IPS-18c (cell line): ENCODE results near the gene PTPRCAP.
A peak's percentile ranks its signal among the peaks of the same experiment; 100 is the strongest.
"Not testable (repeated sequence)": the region's sequence is repeated elsewhere in the genome, so short reads cannot be mapped to it uniquely, and the experiment has no call there.

Experiments
- H3K4me3 ChIP-seq: 2 replicates; pipeline ENCODE4 v1.7.0; 2013; ENCODE audit warnings: low read depth, mild to moderate bottlenecking, low read length, moderate library complexity; ENCODE audit not compliant: insufficient read depth
- H3K9me3 ChIP-seq: one replicate; pipeline ENCODE4 v1.6.1; 2013; ENCODE audit warnings: mild to moderate bottlenecking, low read length, moderate library complexity; ENCODE audit not compliant: control insufficient read depth, insufficient read depth

Gene PTPRCAP

DNA sequence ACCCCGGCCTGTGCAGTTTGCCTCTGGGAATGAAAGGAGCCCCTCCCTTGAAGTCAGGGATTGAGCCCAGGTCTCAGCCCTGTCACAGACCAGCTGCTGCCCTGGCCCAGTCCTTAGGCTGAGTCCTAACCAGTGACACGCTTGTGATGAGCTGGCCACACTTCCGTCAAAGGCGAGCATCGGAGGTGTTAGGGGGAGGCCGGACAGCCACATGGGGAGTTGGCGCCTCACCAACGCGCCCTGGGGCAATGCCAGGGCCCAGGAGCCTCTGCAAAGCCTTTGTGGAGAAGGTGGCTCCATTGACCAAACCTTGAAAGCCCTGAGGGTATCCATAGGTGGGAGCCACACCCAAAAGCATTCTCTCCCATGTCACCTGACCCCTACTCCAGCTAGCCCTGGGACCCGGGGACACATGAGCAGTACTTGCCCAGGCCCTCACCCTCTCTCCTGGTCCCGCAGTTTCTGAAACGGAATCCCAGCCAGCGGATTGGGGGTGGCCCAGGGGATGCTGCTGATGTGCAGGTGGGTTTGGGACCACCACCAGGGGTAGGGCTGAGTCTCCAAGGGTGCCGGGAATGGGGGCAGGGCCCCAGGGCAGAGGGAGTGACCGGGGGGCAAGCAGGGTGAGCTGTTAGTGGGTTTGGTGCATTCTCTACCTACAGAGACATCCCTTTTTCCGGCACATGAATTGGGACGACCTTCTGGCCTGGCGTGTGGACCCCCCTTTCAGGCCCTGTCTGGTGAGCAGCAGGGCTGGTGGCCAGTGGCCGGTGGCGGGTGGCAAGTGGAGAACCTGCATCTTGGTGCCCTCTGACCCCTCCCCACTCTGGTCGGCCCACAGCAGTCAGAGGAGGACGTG lies 3.7 kb downstream of the PTPRCAP start:
- H3K9me3 ChIP-seq: no peaks in the 10 kb centered on the region
- H3K4me3 ChIP-seq: no peak overlapping the region

DNA sequence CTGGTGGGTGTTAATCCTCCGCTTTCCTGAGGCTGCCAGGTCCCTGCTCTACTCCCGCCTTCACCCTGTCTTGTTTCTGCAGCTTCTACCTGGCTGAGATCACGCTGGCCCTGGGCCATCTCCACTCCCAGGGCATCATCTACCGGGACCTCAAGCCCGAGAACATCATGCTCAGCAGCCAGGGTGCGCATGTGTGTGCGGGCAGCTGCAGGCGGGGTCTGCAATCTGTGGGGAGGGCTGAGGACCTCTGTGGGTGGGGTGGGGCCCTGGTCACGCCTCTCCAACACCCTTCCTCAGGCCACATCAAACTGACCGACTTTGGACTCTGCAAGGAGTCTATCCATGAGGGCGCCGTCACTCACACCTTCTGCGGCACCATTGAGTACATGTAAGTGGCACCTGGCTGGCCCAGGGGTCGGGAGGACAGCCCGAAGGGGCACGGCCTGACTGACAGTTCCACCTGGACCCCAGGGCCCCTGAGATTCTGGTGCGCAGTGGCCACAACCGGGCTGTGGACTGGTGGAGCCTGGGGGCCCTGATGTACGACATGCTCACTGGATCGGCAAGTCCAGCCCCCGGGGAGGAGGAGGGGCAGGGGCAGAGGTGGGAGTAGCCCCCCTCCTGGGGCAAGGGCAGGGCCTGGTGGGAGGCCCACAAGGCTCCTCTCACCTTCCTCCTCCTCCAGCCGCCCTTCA lies 4.7 kb downstream of the PTPRCAP start:
- H3K9me3 ChIP-seq: no peaks in the 10 kb centered on the region

DNA sequence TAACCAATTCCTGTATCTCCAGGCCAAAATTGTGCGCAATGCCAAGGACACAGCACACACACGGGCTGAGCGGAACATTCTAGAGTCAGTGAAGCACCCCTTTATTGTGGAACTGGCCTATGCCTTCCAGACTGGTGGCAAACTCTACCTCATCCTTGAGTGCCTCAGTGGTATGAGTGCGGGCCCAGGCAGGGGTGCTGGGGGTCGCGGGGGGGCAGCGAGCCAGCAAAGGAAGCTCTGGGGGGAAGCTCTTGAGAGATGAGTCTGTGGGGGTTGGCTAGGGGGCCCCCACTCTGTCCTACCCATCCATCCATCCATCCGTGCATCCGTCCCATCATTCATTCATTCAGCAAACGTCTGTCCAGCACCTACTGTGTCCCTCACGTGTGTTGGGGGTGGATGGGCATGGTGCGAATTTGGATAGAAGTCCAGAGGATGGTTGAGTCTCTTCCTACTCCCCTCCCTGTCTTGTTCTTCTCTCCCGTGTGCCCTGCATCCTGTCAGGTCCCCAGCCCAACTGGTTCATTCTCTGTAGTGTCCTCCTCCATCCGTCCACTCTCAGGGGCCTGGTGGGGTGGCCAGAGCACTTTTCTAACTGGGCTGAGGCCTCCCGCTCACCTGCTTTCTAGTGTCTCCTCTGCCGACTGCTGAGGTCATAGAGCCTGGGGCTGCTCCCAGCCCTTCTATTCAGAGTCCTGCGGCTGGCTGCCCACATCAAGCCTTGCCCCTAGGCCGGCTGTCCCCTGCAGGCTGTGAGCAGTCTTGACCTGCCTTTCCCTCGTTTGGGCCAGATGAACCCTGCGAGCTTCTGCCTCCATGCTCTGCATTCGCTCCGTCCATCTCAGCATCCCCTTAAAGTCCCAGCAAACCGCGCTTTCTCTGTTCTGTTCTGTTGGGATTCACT lies 5.9 kb downstream of the PTPRCAP start:
- Histone ChIP-seq H3K4me3 (no peak overlapping the region), H3K9me3 (no peaks in the 10 kb centered on the region)

More for the DNA sequence above, 4.7 kb downstream of the PTPRCAP start:
- H3K4me3 ChIP-seq: no peak overlapping the region

DNA sequence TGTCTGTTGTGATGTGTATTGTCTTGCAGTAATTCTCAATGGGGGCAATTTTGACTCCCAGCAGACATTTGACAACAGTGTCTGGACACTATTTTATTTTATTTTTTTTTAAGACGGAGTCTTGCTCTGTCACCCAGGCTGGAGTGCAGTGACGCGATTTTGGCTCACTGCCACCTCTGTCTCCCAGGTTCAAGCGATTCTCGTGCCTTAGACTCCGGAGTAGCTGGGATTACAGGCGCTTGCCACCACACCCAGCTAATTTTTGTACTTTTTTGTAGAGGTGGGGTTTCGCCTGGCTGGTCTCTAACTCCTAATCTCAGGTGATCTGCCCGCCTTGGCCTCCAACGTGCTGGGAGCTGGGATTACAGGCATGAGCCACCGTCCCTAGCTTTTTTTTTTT lies 7.8 kb downstream of the PTPRCAP start:
- Histone ChIP-seq H3K4me3 (no peak overlapping the region), H3K9me3 (no peaks in the 10 kb centered on the region)

DNA sequence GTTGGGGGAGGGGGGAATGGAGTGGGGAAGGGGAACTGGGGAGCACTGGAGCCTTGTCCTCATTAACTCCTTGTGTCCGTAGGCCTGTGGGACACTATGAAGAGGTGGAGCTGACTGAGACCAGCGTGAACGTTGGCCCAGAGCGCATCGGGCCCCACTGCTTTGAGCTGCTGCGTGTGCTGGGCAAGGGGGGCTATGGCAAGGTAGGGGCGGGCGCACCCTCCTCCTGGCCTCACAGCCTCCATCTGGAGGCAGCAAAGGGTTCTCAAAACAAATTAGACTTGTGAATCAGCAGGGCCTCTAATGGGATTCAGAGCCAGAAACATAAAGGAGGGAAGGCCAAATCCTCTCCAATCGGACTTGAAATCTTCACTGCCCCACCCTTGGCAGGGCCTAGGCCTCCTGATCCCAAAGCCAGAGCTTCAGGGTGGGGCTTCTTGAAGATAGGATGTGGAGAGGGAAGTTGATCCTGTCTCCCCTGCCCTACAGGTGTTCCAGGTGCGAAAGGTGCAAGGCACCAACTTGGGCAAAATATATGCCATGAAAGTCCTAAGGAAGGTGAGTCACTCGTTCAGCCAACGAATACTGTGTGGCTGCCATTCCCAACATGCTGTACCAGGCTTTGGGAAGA lies 8.3 kb downstream of the PTPRCAP start:
- H3K9me3 ChIP-seq: no peaks in the 10 kb centered on the region
- H3K4me3 ChIP-seq: peak overlapping the region; percentile 96

DNA sequence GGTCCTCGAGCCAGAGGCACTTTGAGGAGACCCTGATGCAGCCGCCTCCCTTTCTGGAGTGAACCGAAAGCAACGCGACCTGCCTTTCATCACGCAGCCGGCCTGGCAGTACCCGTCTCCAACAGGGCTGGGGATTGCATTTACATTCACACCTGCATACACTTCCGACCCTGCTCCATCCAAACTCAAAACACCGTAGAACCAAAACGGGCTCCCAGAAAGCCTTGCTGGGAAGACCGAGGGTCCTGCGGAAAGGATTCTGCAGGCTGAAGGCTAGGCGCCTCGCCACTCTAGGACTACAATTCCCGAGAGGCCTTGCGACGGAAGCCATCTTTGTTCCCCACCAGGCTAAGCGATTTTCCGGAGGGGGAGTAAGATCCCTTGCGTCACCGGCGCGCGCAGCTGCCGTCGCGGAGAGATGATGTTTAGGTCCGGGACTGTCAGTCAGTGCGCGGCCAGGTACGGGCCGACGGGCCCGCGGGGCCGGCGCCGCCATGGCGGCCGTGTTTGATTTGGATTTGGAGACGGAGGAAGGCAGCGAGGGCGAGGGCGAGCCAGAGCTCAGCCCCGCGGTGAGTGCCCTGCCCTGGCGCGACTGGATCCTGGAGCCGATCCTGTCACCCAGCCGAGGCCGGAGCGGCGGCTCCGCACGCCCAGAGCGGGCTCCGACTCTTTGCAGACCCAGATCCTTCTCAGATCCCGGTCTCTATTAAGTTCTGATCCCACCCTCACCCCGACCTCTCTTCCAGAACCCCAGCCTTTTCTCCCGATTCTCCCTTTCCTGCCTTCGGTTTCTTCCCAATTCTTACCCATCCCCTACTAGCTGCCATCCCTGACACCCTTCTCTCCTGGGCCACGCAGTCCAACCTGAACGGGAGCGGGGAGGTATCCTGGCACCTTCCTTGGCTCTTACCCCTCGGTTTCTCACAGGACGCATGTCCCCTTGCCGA lies 9.2 kb downstream of the PTPRCAP start, which contains the start of gene RPS6KB2:
RPS6KB2 (plus strand) TSS at position 443 of the 950 bp plus-strand sequence; CDS start at position 495, 52 bp downstream.
- Histone ChIP-seq H3K4me3 (peak within 1 kb of the TSS; percentile 96), H3K9me3 (no peaks in the 10 kb centered on the region)

DNA sequence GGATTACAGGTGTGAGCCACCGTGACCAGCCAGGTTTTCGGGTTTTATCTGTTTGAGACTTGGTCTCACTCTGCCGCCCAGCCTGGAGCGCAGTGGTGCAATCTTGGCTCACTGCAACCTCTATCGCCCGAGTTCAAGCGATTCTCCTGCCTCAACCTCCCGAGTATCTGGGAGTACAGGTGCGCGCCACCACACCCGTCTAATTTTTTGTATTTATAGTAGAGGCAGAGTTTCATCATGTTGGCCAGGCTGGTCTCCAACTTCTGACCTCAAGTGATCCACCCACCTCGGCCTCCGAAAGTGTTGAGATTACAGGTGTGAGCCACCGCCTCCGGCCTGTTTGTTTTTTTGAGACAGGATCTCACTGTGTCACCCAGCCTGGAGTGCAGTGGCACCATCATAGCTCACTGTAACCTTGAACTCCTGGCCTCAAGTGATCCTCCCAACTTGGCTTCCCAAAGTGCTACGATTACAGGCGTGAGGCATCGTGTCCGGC lies 10.1 kb downstream of the PTPRCAP start:
- not testable (repeated sequence) for H3K9me3 ChIP-seq
- H3K4me3 ChIP-seq: peak overlapping the region; percentile 96; the same call in 1 of the 2 replicates

DNA sequence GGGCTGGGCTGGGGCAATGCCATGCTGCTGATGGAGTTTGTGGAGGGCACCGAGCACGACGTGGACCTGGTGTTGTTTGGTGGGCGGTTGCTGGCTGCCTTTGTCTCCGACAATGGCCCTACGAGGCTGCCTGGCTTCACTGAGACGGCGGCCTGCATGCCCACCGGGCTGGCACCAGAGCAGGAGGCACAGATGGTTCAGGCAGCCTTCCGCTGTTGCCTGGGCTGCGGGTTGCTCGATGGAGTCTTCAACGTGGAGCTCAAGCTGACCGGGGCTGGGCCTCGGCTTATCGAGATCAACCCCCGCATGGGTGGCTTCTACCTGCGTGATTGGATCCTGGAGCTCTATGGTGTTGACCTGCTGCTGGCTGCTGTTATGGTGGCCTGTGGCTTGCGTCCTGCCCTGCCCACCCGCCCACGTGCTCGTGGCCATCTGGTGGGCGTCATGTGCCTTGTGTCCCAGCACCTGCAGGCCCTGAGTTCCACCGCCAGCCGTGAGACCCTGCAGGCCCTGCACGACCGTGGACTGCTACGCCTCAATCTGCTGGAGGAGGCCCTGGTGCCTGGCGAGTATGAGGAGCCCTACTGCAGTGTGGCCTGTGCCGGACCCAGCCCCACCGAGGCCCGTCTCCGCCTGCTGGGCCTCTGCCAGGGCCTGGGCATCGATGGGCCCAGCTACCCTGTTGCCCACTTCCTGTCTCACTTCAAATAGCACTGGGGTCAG lies 13.4 kb downstream of the PTPRCAP start:
- Histone ChIP-seq H3K9me3 (peaks cover 5% of the 10 kb centered on the region), H3K4me3 (no peak overlapping the region)

DNA sequence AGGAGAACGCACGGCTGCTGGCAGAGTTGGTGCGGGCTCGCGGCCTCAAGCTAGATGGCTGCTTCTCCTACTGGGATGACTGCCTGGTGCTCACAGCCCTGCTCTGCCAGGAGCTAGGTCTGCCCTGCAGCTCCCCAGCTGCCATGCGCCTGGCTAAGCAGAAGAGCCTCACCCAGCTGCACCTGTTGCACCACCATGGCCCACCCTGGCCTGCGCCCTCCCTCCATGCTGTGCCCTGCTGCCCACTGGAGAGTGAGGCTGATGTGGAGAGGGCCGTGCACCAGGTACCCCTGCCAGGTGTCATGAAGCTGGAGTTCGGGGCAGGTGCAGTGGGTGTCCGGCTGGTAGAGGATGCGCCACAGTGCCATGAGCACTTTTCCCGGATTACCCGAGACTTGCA lies 14.0 kb downstream of the PTPRCAP start:
- Histone ChIP-seq H3K4me3 (no peak overlapping the region), H3K9me3 (peaks cover 5% of the 10 kb centered on the region)

DNA sequence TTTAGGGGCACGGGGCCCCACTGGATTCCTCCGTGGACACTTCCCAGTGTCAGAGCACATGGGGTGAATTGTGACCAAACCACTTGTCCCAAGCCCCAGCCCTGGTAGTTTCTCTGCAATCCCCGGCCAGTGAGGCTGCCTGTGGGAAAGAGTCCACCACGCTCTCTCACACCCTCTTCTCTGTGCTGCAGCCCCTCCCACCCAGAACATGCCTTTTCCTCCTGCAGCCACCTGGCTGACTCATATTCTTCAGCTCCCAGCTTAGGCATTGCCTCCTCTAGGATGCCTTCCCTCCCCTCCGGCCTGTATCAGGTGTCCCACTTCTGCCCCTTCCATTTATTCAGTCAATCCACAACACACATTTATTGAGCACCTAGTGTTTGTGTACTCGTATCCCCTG lies 14.6 kb downstream of the PTPRCAP start:
- no peak overlapping the region for H3K4me3 ChIP-seq
- H3K9me3 ChIP-seq: peaks cover 5% of the 10 kb centered on the region

DNA sequence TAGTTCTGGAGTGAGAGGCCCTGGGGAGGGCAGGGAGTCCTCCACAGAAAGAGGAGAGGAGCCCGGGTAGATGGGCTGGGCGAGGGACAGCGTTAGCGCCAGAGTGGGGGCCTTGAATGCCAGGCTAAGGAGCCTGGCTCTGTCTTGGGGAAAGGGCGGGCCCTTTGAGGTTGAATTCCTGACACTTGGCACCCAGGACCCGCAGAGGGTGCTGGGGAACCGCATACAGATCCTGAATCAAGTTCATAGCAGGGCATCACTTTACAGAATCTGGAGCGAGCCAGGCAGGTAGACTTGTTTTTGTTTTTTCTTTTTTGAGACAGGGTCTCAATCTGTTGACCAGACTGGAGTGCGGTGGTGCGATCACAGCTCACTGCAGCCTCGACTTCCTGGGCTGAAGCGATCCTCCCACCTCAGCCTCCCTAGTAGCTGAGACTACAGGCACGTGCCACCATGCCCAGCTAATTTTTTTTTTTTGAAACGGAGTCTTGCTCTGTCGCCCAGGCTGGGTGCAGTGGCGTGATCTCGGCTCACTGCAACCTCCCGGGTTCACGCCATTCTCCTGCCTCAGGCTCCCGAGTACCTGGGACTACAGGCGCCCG lies 16.0 kb downstream of the PTPRCAP start:
- H3K4me3 ChIP-seq: no peak overlapping the region
- peaks cover 5% of the 10 kb centered on the region for H3K9me3 ChIP-seq

DNA sequence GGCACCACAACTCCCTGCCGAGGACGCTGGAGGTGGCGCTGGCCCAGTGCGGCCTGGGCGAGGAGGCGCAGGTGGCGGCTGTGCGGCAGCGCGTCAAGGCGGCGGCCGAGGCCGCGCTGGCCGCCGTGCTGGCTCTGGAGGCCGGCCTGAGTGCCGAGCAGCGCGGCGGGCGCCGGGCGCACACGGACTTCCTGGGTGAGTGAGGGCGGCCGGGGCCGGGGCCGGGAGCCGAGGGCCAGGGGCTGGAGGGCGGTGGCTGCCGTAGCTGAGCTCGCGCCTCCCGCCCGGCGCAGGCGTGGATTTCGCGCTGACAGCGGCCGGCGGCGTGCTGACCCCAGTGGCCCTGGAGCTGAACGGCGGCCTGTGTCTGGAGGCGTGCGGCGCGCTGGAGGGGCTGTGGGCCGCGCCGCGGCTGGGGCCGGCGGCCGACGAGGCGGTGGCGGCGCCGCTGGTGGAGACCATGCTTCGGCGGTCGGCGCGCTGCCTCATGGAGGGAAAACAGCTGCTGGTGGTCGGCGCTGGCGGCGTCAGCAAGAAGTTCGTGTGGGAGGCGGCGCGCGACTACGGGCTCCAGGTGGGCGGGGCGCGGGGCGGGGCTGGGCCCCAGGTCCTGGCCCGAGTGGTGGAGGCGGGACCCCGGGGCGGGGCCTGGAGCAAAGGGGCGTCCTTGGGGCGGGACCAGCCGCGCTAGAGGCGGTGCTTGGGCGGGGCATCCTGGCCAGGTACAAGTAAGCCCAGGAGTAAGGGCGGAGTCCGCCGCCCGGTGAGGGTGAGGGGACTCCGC lies 16.6 kb downstream of the PTPRCAP start:
- peaks cover 5% of the 10 kb centered on the region for H3K9me3 ChIP-seq
- peak overlapping the region; percentile 64 for H3K4me3 ChIP-seq

DNA sequence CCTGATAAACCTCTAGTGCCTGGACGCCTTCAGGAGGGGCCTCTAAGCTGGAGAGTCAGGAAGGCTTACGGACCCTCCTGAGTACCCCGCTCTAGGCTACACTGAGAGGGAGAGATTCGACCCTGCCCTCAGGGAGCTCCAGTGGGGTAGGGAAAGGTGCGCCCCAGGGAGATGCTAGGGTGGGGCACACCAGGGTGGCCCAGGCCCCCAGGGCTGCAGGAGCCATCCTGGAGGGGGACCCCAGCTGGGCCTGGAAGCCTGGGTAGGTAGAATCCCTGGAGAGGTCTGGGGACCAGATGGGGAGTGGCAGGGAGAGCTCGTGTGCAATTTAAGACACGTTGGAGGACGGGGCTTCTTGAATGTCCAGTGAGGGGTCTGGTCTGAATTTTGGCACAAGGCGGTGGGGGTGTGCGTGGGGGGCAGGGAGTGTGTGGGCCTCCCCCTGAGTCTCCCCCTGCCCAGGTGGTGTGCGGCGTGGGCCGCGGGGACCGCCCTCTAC lies 17.3 kb downstream of the PTPRCAP start:
- H3K9me3 ChIP-seq: peaks cover 5% of the 10 kb centered on the region
- peak overlapping the region; percentile 64; the same call in 1 of the 2 replicates for H3K4me3 ChIP-seq
